ENCODE measurements around the gene PATJ. TPM values are rescaled to one million over a fixed set of nuclear protein-coding genes. Genes with fewer than 3 reads are reported as not detected.
"Not testable (repeated sequence)": the region's sequence is repeated elsewhere in the genome, so short reads cannot be mapped to it uniquely, and the experiment has no call there.

The PATJ gene
- total and polyA plus RNA-seq, 8 donors, result 9.1 to 195 (median 68.0) TPM

DNA sequence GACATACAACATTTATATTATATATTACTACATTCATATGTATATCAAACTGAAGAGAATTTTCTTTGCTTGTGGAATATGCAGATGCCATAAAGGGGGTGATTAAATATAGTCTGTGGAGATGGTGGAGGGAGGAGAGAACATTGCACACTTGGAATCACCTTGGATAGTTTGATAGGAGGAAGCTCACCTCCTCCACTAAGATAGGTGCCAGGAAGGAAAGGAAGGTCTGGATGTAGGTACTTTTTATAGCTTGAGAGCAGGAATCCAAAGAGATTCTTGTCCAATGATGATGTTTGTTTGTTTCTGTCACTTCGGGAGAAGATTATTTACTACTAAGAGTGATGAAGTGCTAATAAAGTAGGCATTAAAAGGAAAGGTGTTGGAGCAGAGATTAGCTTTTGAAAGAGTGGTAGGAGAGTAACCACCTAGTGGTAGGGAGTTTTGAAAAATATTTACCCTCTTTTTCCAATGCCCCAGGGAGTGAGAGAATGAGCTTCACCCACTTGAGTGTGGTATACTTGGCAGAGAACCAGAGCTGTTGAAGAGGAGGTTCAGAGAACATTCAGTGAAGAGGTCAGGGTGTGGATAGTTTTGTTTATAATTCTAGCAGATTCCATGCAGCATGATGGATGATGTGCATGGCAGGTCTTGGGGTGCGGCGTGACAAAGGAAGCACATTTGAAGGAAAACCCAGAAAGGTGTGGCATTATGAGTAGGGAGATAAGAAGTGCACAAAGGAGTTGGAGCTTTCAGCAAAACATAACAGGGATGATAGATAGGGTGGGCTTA, 145.0 kb downstream of the PATJ start:
- TF ChIP-seq EP300 (IDR thresholded peaks at IDR 0.05), result no peak
- no peak for TF ChIP-seq POLR2AphosphoS5 (IDR thresholded peaks at IDR 0.05)
- TF ChIP-seq POLR2A (IDR thresholded peaks at IDR 0.05), result no peak
- TF ChIP-seq, protein P1, sequence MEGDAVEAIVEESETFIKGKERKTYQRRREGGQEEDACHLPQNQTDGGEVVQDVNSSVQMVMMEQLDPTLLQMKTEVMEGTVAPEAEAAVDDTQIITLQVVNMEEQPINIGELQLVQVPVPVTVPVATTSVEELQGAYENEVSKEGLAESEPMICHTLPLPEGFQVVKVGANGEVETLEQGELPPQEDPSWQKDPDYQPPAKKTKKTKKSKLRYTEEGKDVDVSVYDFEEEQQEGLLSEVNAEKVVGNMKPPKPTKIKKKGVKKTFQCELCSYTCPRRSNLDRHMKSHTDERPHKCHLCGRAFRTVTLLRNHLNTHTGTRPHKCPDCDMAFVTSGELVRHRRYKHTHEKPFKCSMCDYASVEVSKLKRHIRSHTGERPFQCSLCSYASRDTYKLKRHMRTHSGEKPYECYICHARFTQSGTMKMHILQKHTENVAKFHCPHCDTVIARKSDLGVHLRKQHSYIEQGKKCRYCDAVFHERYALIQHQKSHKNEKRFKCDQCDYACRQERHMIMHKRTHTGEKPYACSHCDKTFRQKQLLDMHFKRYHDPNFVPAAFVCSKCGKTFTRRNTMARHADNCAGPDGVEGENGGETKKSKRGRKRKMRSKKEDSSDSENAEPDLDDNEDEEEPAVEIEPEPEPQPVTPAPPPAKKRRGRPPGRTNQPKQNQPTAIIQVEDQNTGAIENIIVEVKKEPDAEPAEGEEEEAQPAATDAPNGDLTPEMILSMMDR (IDR thresholded peaks at IDR 0.05), result no peak
- DNase-seq, result peak in 1 of 2 donors; percentile 68
- H3K27me3 ChIP-seq, result no peaks in the 10 kb centered on the region
- no peak overlapping the region for H3K27ac ChIP-seq
- H3K4me3 ChIP-seq, result no peak overlapping the region
- H3K4me1 ChIP-seq, result peaks cover 0 to 15% (median 7%) of the 10 kb centered on the region in 4 donors
- WGBS, 5 donors, result 62 to 81% (median 66%) methylated on average over 3 of the region's 3 CpGs
- intact Hi-C loops (cut with DNase I; ENCODE audit: low total_unique reads), result no loop called here
- no peaks in the 10 kb centered on the region for H3K9me3 ChIP-seq
- H3K36me3 ChIP-seq, result peaks cover 0 to 41% (median 30%) of the 10 kb centered on the region in 4 donors

DNA sequence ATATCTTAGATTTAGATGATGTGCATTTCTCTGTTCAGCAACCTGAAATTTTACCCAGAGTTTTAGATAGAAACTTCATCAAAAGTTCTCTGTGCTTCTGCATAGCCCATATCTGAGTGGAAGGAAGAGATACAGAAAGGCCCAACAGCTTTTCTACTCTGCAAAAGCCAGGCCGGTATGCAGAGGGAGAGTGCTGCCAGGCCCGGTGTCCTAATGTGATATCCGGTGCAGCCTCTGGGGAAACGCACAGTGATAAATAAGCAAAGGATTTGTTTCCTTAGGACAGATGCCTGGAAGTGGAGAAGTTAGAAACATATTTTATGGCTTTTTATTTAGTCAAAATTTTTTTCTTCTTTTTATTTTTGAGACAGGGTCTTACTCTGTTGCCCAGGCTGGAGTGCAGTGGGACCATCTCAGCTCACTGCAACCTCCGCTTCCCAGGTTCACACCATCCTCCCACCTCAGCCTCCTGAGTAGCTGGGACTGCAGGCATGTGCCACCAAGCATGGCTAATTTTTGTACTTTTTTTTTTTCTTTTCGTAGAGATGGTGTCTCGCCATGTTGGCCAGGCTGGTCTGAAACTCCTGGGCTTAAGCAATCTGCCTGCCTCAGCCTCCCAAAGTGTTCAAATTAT, 145.8 kb downstream of the PATJ start:
- Histone ChIP-seq H3K9me3 (no peaks in the 10 kb centered on the region), H3K27me3 (no peaks in the 10 kb centered on the region), H3K36me3 (peaks cover 0 to 33% (median 24%) of the 10 kb centered on the region in 4 donors), H3K4me1 (peaks cover 0 to 15% (median 7%) of the 10 kb centered on the region in 4 donors), H3K27ac (no peak overlapping the region), H3K4me3 (no peak overlapping the region)
- TF ChIP-seq POLR2A (IDR thresholded peaks at IDR 0.05) (no peak), EP300 (IDR thresholded peaks at IDR 0.05) (no peak), POLR2AphosphoS5 (IDR thresholded peaks at IDR 0.05) (no peak)
- TF ChIP-seq, protein P1 (IDR thresholded peaks at IDR 0.05), result no peak
- 70 to 78% (median 76%) methylated on average over 7 of the region's 7 CpGs for WGBS, 5 donors
- intact Hi-C loops (cut with DNase I; ENCODE audit: low total_unique reads), result no loop called here
- DNase-seq, result peak in 1 of 2 donors; percentile 16

DNA sequence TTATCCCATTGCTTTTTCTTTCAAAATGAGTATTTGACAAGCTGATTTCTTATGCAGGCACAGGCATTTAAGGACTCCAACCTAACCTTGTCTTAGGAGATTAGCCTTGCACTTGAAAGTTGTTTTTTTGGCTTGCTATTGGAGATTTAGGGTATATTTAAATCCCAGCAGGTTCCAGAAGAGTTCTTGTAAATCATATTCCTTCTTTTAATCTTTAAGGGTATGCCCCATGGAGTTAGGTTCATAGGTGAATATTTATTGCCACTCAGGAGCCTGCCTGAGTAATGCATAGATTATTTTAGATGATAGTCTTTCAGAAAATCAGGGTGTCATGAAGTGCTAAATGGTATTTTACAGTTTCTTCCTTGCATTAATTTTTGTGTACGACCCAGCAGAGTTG, 146.5 kb downstream of the PATJ start:
- no peaks in the 10 kb centered on the region for H3K27me3 ChIP-seq
- H3K36me3 ChIP-seq, result peaks cover 0 to 33% (median 25%) of the 10 kb centered on the region in 4 donors
- TF ChIP-seq EP300 (IDR thresholded peaks at IDR 0.05), result no peak
- no peak for TF ChIP-seq POLR2A (IDR thresholded peaks at IDR 0.05)
- no peak for TF ChIP-seq POLR2AphosphoS5 (IDR thresholded peaks at IDR 0.05)
- DNase-seq, result no peak
- WGBS, 5 donors, result 76 to 96% (median 95%) methylated on average over 1 of the region's 1 CpG
- H3K9me3 ChIP-seq, result no peaks in the 10 kb centered on the region
- peaks cover 0 to 15% (median 7%) of the 10 kb centered on the region in 4 donors for H3K4me1 ChIP-seq
- intact Hi-C loops (cut with DNase I; ENCODE audit: low total_unique reads), result no loop called here
- H3K4me3 ChIP-seq, result no peak overlapping the region
- no peak overlapping the region for H3K27ac ChIP-seq

DNA sequence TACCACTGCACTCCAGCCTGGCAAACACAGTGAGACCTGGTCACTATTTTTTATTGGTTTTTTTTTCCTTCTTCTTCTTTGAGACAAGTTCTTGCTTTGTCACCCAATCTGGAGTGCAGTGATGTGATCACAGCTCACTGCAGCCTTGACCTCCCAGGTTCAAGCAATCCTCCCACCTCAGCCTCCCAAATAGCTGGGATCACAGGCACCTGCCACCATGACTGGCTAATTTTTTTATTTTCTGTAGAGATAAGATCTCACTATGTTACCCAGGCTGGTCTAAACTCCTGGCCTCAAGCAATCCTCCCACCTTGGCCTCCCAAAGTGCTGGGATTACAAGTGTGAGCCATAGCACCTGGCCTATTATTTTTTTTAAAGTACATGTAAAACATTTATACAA, 148.2 kb downstream of the PATJ start:
- intact Hi-C loops (cut with DNase I; ENCODE audit: low total_unique reads); H3K27ac ChIP-seq; H3K4me3 ChIP-seq; H3K9me3 ChIP-seq; H3K27me3 ChIP-seq; DNase-seq: not testable (repeated sequence)
- peaks cover 0 to 15% (median 7%) of the 10 kb centered on the region in 4 donors for H3K4me1 ChIP-seq
- H3K36me3 ChIP-seq, result peaks cover 0 to 23% (median 19%) of the 10 kb centered on the region in 4 donors

DNA sequence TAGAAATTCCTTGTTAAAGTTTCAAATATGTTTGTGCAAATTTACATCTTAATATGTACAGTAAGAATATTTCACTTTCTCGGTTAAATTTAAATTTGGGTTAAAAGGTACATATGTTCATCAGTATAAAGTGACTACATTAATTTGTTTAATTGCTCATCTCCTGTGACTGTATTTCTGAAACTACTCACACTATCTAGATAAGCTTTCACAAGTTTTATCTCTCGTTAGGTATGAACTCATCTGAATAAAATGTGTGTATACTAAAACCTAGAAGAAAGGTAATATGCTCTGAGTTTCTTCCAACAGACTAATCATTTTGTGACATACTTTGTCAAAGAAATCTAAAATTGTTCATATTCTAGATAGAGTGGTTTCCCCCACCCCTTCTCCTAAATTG, 150.7 kb downstream of the PATJ start:
- H3K27me3 ChIP-seq, result no peaks in the 10 kb centered on the region
- peaks cover 0 to 5% (median under 1%) of the 10 kb centered on the region in 4 donors for H3K4me1 ChIP-seq
- TF ChIP-seq EP300 (IDR thresholded peaks at IDR 0.05) (no peak), POLR2AphosphoS5 (IDR thresholded peaks at IDR 0.05) (no peak), POLR2A (IDR thresholded peaks at IDR 0.05) (no peak)
- TF ChIP-seq, protein P1 (IDR thresholded peaks at IDR 0.05), result no peak
- no peak for DNase-seq
- intact Hi-C loops (cut with DNase I; ENCODE audit: low total_unique reads), result no loop called here
- H3K4me3 ChIP-seq, result no peak overlapping the region
- H3K36me3 ChIP-seq, result peaks cover 0 to 20% (median 12%) of the 10 kb centered on the region in 4 donors
- no peak overlapping the region for H3K27ac ChIP-seq
- 67 to 97% (median 93%) methylated on average over 2 of the region's 2 CpGs for WGBS, 5 donors
- H3K9me3 ChIP-seq, result no peaks in the 10 kb centered on the region

DNA sequence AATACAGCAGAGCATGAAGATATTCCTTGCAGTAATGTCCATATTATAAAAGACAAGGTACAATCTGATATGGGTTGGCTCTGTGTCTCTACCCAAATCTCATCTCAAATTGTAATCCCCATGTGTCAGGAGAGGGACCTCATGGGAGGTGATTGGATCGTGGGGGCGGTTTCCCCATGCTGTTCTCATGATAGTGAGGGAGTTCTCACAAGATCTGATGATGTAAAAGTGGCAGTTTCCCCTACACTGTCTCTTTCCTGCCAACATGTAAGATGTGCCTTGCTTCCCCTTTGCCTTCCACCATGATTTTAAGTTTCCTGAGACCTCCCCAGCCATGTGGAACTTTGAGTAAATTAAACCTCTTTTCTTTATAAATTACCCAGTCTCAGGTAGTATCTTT, 152.0 kb downstream of the PATJ start:
- H3K4me3 ChIP-seq; intact Hi-C loops (cut with DNase I; ENCODE audit: low total_unique reads); H3K9me3 ChIP-seq; H3K27me3 ChIP-seq; H3K27ac ChIP-seq; DNase-seq; H3K4me1 ChIP-seq: not testable (repeated sequence)
- peaks cover 0 to 27% (median 14%) of the 10 kb centered on the region in 4 donors for H3K36me3 ChIP-seq
- 89 to 95% (median 93%) methylated on average over 2 of the region's 2 CpGs for WGBS, 5 donors

Measured in stomach (tissue), 9 donors.